ENCODE measurements around the gene ZFYVE28.

- no peak for TF ChIP-seq EP300 (IDR thresholded peaks at IDR 0.05; ENCODE audit: borderline replicate concordance in 1 of 2, low read depth in 1 of 2, low read length in 1 of 2)
- no peak for TF ChIP-seq CTCF (IDR thresholded peaks at IDR 0.05)
- no peak for TF ChIP-seq GATA2 (CRISPR knock-in tag; IDR thresholded peaks at IDR 0.05)
- TF ChIP-seq YY1 (IDR thresholded peaks at IDR 0.05; ENCODE audit: low read depth), result no peak
- TF ChIP-seq SIN3A (IDR thresholded peaks at IDR 0.05; ENCODE audit: borderline replicate concordance, low read depth, low read length), result no peak
- no peak for TF ChIP-seq EZH2phosphoT487 (IDR thresholded peaks at IDR 0.05; ENCODE audit: borderline replicate concordance, low read depth)
These were observed 84.4 kb downstream of the ZFYVE28 start for GRCh38 chr4:2333916-2334644.

Data from SK-N-SH (cell line).